CD4-positive, alpha-beta T cell treated with Interferon gamma for 1 hour (primary cell): ENCODE measurements around the gene PET117.
"Not testable (repeated sequence)": the region's sequence is repeated elsewhere in the genome, so short reads cannot be mapped to it uniquely, and the experiment has no call there.

Source experiments
- DNase-seq: peaks from one replicate; pipeline ENCODE4 v3.0.0-alpha.2; 2020

PET117 gene

GRCh38 chr20:18165553-18165952 lies 27.9 kb downstream of the PET117 start:
- DNase-seq = no peak

- no peak for DNase-seq
Observed at GRCh38 chr20:18166241-18166881, 28.7 kb downstream of the PET117 start.

- no peak for DNase-seq
Observed at GRCh38 chr20:18166950-18167349, 29.3 kb downstream of the PET117 start.

- no peak for DNase-seq
Observed at GRCh38 chr20:18172379-18172778, 34.7 kb downstream of the PET117 start.

GRCh38 chr20:18174906-18175683 lies 37.4 kb downstream of the PET117 start:
- no peak for DNase-seq

GRCh38 chr20:18176318-18176785 lies 38.7 kb downstream of the PET117 start:
- DNase-seq = no peak

- not testable (repeated sequence) for DNase-seq
Observed at GRCh38 chr20:18180366-18180765, 42.7 kb downstream of the PET117 start.

- DNase-seq = no peak
Observed at GRCh38 chr20:18180815-18181214, 43.2 kb downstream of the PET117 start.

GRCh38 chr20:18187020-18187419 lies 49.4 kb downstream of the PET117 start:
- no peak for DNase-seq

- no peak for DNase-seq
Observed at GRCh38 chr20:18188434-18188833, 50.8 kb downstream of the PET117 start.

GRCh38 chr20:18190338-18191233 lies 52.9 kb downstream of the PET117 start:
- no peak for DNase-seq

- no peak for DNase-seq
Observed at GRCh38 chr20:18191306-18191705, 53.6 kb downstream of the PET117 start.
